HCT116 (cell line): ENCODE measurements around the gene GPR34. TPM values are rescaled to one million over a fixed set of nuclear protein-coding genes. Genes with fewer than 3 reads are reported as not detected.

Source experiments
- ATAC-seq: fragments of 200-7000 bp; cut with Tn5 transposase; 2 replicates; pipeline ENCODE4 v1.9.1; 2020; ENCODE audit warnings: mild to moderate bottlenecking, moderate library complexity
- BruUV-seq: library from RNA; stranded (reverse); fragments of 400-500 nt; replicated peaks from 2 replicates; lab custom pipeline; 2021; lab: Mats Ljungman, UMichigan
- CTCF ChIA-PET: fragments of 300-600 bp; sonication (Branson Sonifier 250); formaldehyde crosslinking; loops from one replicate; lab custom pipeline; 2021; ENCODE audit warnings: antibody characterized with exemption; lab: Charles Lee
- POLR2A ChIA-PET: fragments of 300-600, 350-600 bp; sonication (Branson Sonifier 250); formaldehyde crosslinking; loops from one replicate; lab custom pipeline; 2021; ENCODE audit warnings: antibody characterized with exemption; lab: Charles Lee
- RAD21 ChIA-PET, 2 experiments: fragments of 300-600 bp; sonication (Branson Sonifier 250); formaldehyde crosslinking; loops; one replicate each; lab custom pipeline; 2023; ENCODE audit warnings: low total read pairs in 2 of 2; ENCODE audit not compliant: uncharacterized antibody in 2 of 2, unreplicated experiment in 2 of 2, low non-redundant PET in 1 of 2; lab: Charles Lee
- DNase-seq: peaks from one replicate; pipeline ENCODE4 v3.0.0-alpha.2; 2010; ENCODE audit warnings: low read depth, low spot score
- H2AFZ ChIP-seq: fragments of 200-600 bp; shearing (Covaris generic), sonication (generic); 2 replicates; pipeline ENCODE4 v1.6.1; 2017; ENCODE audit warnings: low read depth, mixed run types, mixed read lengths, antibody characterized with exemption, low read length; ENCODE audit not compliant: poor library complexity, severe bottlenecking
- H3K27ac ChIP-seq: 2 replicates; pipeline ENCODE4 v1.5.1; 2012; ENCODE audit warnings: low read depth, low read length
- H3K27me3 ChIP-seq: fragments of 200-600 bp; sonication (generic); 2 replicates; pipeline ENCODE4 v1.6.1; 2016; ENCODE audit warnings: mixed run types, low read length, mixed read lengths; ENCODE audit not compliant: insufficient read depth
- H3K36me3 ChIP-seq, 2 experiments: fragments of 200-500 bp in 1 of 2; fragments of 200-600 bp in 1 of 2; sonication (Bioruptor generic) in 1 of 2; sonication (generic) in 1 of 2; 2 replicates each; pipeline versions ENCODE4 v1.5.1 to v1.6.1; 2014 to 2016; ENCODE audit warnings: low read length in 2 of 2, inconsistent platforms in 1 of 2, mixed read lengths in 1 of 2, mixed run types in 1 of 2; ENCODE audit not compliant: insufficient read depth in 2 of 2, control insufficient read depth in 1 of 2
- H3K4me1 ChIP-seq, 2 experiments: fragments of 200-600 bp in 1 of 2; sonication (generic) in 1 of 2; 2 replicates each; pipeline versions ENCODE4 v1.5.1 to v1.6.1; 2012 to 2017; ENCODE audit warnings: low read length in 2 of 2, inconsistent platforms in 1 of 2, mild to moderate bottlenecking in 1 of 2, mixed read lengths in 1 of 2, mixed run types in 1 of 2, moderate library complexity in 1 of 2; ENCODE audit not compliant: insufficient read depth in 2 of 2, control insufficient read depth in 1 of 2
- H3K4me2 ChIP-seq: fragments of 200-600 bp; sonication (generic); 2 replicates; pipeline ENCODE4 v1.6.1; 2017; ENCODE audit warnings: mixed run types, low read length, mixed read lengths
- H3K4me3 ChIP-seq, 2 experiments: fragments of 200-600 bp in 1 of 2; sonication (generic) in 1 of 2; replicated peaks in 1 of 2; 2 replicates each; pipeline ENCODE4 v1.5.1; 2011 to 2016; ENCODE audit warnings: low read length in 2 of 2, control low read depth in 1 of 2, low read depth in 1 of 2, mild to moderate bottlenecking in 1 of 2, mixed read lengths in 1 of 2, mixed run types in 1 of 2
- H3K79me2 ChIP-seq: fragments of 200-600 bp; sonication (generic); 2 replicates; pipeline ENCODE4 v1.6.1; 2017; ENCODE audit warnings: mild to moderate bottlenecking, mixed run types, low read length, moderate library complexity, mixed read lengths; ENCODE audit not compliant: insufficient read depth
- H3K9ac ChIP-seq: fragments of 200-600 bp; sonication (generic); 2 replicates; pipeline ENCODE4 v1.6.1; 2016; ENCODE audit warnings: low read length, mixed read lengths
- H3K9me2 ChIP-seq: fragments of 200-600 bp; sonication (generic), shearing (Covaris generic); 2 replicates; pipeline ENCODE4 v1.6.1; 2017; ENCODE audit warnings: mixed run types, mild to moderate bottlenecking, moderate library complexity; ENCODE audit not compliant: insufficient read depth
- H3K9me3 ChIP-seq, 2 experiments: fragments of 200-500 bp in 1 of 2; fragments of 200-600 bp in 1 of 2; sonication (Bioruptor generic) in 1 of 2; sonication (generic) in 1 of 2; 2 replicates each; pipeline ENCODE4 v1.6.1; 2014 to 2017; ENCODE audit warnings: low read length in 2 of 2, mixed read lengths in 2 of 2, inconsistent platforms in 1 of 2, low read depth in 1 of 2, mild to moderate bottlenecking in 1 of 2, mixed run types in 1 of 2, moderate library complexity in 1 of 2; ENCODE audit not compliant: control insufficient read depth in 1 of 2, insufficient read depth in 1 of 2
- H4K20me1 ChIP-seq: fragments of 200-600 bp; sonication (generic), shearing (Covaris generic); 2 replicates; pipeline ENCODE4 v1.6.1; 2017; ENCODE audit warnings: mixed run types, mild to moderate bottlenecking, moderate library complexity; ENCODE audit not compliant: insufficient read depth
- ATF3 ChIP-seq: IDR thresholded peaks from 2 replicates; pipeline ENCODE4 v1.6.1; 2012
- CTCF ChIP-seq, 3 experiments: fragments of 200-600 bp in 1 of 3; sonication (generic) in 1 of 3; IDR thresholded peaks in 2 of 3; conservative IDR thresholded peaks in 1 of 3; 2 replicates each; pipeline ENCODE4 v1.5.1; 2012 to 2017; ENCODE audit warnings: low read depth in 2 of 3, low read length in 2 of 3, antibody characterized with exemption in 1 of 3, borderline replicate concordance in 1 of 3, control low read depth in 1 of 3, mild to moderate bottlenecking in 1 of 3, mixed read lengths in 1 of 3, mixed run types in 1 of 3, moderate library complexity in 1 of 3; ENCODE audit not compliant: insufficient read depth in 1 of 3
- ELF1 ChIP-seq: IDR thresholded peaks from 2 replicates; pipeline ENCODE4 v1.6.1; 2012; ENCODE audit warnings: low read depth, borderline replicate concordance
- EZH2phosphoT487 ChIP-seq: fragments of 200-600 bp; IDR thresholded peaks from 2 replicates; pipeline ENCODE4 v1.6.1; 2018; ENCODE audit warnings: antibody characterized with exemption, borderline replicate concordance
- RAD21 ChIP-seq: IDR thresholded peaks from 2 replicates; pipeline ENCODE4 v1.6.1; 2012; ENCODE audit warnings: low read depth, mild to moderate bottlenecking
- SIN3A ChIP-seq: IDR thresholded peaks from 2 replicates; pipeline ENCODE4 v1.6.1; 2012; ENCODE audit warnings: low read depth
- ZFX ChIP-seq: fragments of 450-650 bp; IDR thresholded peaks from 2 replicates; pipeline ENCODE4 v1.6.1; 2017
- intact Hi-C: fragments of 100-400 bp; cut with micrococcal nuclease; formaldehyde crosslinking; loops from 2 replicates; pipeline ENCODE4 v1.10.0; 2022
- total RNA-seq: library from RNA; stranded (reverse); gene quantifications from one replicate; pipeline ENCODE4 v1.2.1, GENCODE V29; 2021; ENCODE audit not compliant: unreplicated experiment
- TF ChIP-seq, protein P1 (sequence below): IDR thresholded peaks from 2 replicates; pipeline ENCODE4 v1.6.1; 2012; ENCODE audit warnings: low read depth

The GPR34 gene
- total RNA-seq, 1 experiment from 2014 or later, result not detected

DNA sequence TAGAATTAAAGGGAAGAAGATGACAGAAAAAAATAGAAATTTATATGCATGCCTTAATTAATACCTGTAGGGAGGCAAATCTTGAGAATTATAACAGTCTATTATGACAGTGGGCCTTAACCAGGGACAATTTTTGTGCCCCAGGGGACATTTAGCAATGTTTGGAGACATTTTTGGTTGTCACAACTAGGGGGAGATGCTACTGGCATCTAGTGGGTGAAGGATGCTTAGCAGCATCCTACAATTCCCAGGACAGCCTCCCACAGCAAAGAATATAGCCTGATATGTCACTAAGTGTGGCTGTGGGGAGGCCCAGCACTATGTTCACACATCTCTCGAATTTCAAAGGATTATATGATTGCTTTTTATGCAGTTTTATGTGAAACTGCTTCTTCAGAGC is 45.8 kb downstream of the GPR34 start:
- Histone ChIP-seq H3K4me2 (no peak overlapping the region), H3K27me3 (no peaks in the 10 kb centered on the region), H3K9ac (no peak overlapping the region), H3K79me2 (no peaks in the 10 kb centered on the region), H2AFZ (no peak overlapping the region), H3K9me2 (no peaks in the 10 kb centered on the region), H3K9me3 (no peaks in the 10 kb centered on the region), H3K4me1 (no peaks in the 10 kb centered on the region), H3K27ac (no peak overlapping the region), H3K36me3 (no peaks in the 10 kb centered on the region), H4K20me1 (no peaks in the 10 kb centered on the region), H3K4me3 (no peak overlapping the region)
- TF ChIP-seq CTCF (IDR thresholded peaks at IDR 0.05 in 2 of 3, conservative IDR thresholded peaks at IDR 0.05 in 1 of 3; ENCODE audit: borderline replicate concordance in 1 of 3, insufficient read depth in 1 of 3, low read depth in 2 of 3, low read length in 2 of 3) (peak in 2 of 3 experiments; percentile 48 to 50; a peak in 4 of 6 replicates), ATF3 (no peak), RAD21 (peak; percentile 32; the same call in 1 of the 2 replicates)
- CTCF ChIA-PET, result no interaction called here
- no TSS peak for BruUV-seq
- RAD21 ChIA-PET, result no interaction called here
- intact Hi-C loops, result no loop called here
- DNase-seq (peak; percentile 2), ATAC-seq (peak; percentile 67)
- POLR2A ChIA-PET, result no interaction called here

DNA sequence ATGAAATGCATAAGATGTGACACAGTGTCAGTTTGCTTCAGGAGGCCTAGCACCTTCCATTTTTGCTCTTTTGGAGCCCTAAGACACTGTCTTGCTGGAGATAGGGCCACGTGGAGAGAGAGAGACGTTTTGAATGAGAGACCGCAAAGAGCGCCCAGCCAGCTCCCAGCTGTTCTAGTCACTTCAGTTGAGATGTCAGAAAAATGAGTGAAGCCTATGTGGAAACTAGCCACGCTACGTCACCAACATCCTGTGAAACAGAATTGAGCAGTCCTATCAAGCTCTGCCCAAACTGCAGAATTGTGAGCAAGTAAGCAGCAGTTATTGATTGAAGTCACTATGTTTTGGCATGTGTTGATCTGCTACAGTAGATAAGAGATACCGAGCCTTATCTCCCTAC is 48.3 kb downstream of the GPR34 start:
- POLR2A ChIA-PET, result no interaction called here
- no peak overlapping the region for H3K27ac ChIP-seq
- ATAC-seq (no peak), DNase-seq (no peak)
- no peaks in the 10 kb centered on the region for H3K36me3 ChIP-seq
- no peaks in the 10 kb centered on the region for H3K79me2 ChIP-seq
- H3K9ac ChIP-seq, result no peak overlapping the region
- no TSS peak for BruUV-seq
- H3K4me1 ChIP-seq, result no peaks in the 10 kb centered on the region
- no peak overlapping the region for H3K4me2 ChIP-seq
- no peaks in the 10 kb centered on the region for H3K9me3 ChIP-seq
- H4K20me1 ChIP-seq, result no peaks in the 10 kb centered on the region
- H3K9me2 ChIP-seq, result no peaks in the 10 kb centered on the region
- intact Hi-C loops, result no loop called here
- TF ChIP-seq, protein P1, sequence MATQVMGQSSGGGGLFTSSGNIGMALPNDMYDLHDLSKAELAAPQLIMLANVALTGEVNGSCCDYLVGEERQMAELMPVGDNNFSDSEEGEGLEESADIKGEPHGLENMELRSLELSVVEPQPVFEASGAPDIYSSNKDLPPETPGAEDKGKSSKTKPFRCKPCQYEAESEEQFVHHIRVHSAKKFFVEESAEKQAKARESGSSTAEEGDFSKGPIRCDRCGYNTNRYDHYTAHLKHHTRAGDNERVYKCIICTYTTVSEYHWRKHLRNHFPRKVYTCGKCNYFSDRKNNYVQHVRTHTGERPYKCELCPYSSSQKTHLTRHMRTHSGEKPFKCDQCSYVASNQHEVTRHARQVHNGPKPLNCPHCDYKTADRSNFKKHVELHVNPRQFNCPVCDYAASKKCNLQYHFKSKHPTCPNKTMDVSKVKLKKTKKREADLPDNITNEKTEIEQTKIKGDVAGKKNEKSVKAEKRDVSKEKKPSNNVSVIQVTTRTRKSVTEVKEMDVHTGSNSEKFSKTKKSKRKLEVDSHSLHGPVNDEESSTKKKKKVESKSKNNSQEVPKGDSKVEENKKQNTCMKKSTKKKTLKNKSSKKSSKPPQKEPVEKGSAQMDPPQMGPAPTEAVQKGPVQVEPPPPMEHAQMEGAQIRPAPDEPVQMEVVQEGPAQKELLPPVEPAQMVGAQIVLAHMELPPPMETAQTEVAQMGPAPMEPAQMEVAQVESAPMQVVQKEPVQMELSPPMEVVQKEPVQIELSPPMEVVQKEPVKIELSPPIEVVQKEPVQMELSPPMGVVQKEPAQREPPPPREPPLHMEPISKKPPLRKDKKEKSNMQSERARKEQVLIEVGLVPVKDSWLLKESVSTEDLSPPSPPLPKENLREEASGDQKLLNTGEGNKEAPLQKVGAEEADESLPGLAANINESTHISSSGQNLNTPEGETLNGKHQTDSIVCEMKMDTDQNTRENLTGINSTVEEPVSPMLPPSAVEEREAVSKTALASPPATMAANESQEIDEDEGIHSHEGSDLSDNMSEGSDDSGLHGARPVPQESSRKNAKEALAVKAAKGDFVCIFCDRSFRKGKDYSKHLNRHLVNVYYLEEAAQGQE, result no peak
- TF ChIP-seq EZH2phosphoT487 (no peak), CTCF (IDR thresholded peaks at IDR 0.05 in 2 of 3, conservative IDR thresholded peaks at IDR 0.05 in 1 of 3; ENCODE audit: borderline replicate concordance in 1 of 3, insufficient read depth in 1 of 3, low read depth in 2 of 3, low read length in 2 of 3) (no peak), SIN3A (no peak), ELF1 (no peak), RAD21 (no peak), ZFX (no peak)
- no peak overlapping the region for H2AFZ ChIP-seq
- no peaks in the 10 kb centered on the region for H3K27me3 ChIP-seq
- RAD21 ChIA-PET, result no interaction called here
- CTCF ChIA-PET, result no interaction called here
- H3K4me3 ChIP-seq, result no peak overlapping the region
